ENCODE results near the gene MOBP.

- TF ChIP-seq EZH2phosphoT487 (conservative IDR thresholded peaks at IDR 0.05; ENCODE audit: low read length) = no peak
- no peak for TF ChIP-seq CTCF (IDR thresholded peaks at IDR 0.05; ENCODE audit: insufficient read depth, low read length, poor library complexity, severe bottlenecking)
Measured at GRCh38 chr3:39420543-39420942, 46.9 kb upstream of the MOBP start.

Data from SU-DHL-6 (cell line).